Putamen (tissue), 1 donor: ENCODE measurements around the gene GATA3.

ENCODE experiments used
- DNase-seq: peaks from one replicate; pipeline ENCODE4 v3.0.0-alpha.2; 2016; ENCODE audit warnings: low spot score

Gene GATA3

DNA sequence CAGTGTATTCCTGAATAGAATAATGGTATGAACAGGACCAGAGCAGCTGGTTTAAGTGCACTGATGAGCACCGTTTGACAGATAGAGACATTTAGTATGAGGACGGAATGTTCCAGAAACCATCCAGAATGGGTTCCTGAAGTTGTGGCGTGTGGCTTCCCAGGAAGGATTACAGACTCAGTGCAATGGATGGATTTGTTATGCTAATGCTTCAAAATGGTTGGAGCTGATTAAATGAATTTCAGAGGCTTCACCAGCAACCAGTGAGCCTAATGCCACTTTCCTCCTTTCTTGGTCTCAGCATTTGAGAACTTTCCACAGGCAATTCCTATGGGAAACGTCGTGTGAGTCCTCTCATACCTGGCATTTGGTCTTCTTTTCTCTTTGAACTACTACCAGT, 9.9 kb downstream of the GATA3 start:
- DNase-seq = no peak

DNA sequence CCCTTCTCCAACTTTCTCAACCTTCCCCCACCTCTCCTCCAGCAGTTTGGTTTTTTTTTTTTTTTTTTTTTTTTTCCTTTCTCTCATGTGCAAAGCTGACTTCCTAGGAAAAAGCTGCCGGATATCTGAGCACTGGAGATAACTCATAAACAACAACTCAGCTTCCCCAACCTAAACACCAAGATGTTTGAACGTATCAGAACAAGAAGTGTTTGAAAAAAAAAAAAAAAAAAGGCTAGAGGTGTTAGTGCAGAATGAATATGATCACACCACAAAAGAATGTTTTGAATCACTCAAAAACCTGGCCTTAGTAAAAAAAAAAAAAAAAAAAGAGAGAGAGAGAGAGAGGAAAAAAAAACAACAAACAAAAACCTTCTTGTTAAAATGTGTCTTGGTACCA, 11.2 kb downstream of the GATA3 start:
- DNase-seq = no peak

DNA sequence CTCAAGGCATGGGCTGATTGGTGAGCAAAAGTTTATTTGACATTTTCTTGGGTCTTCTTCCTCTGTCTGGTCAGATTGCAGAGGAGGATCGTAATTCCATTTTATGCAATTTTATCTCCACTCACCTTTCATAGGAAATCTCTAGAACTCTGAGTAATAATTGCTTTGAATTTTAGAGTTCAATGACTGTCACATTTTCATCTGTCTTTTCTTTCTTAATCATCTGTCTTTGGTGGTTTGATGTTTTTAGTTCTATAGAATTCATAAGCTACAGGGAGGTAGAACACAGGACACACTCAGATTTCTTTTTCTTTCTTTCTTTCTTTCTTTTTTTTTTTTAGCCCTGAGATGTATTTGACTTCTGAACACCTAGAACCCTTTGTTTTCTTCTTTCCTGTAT, 11.6 kb downstream of the GATA3 start:
- DNase-seq = no peak

DNA sequence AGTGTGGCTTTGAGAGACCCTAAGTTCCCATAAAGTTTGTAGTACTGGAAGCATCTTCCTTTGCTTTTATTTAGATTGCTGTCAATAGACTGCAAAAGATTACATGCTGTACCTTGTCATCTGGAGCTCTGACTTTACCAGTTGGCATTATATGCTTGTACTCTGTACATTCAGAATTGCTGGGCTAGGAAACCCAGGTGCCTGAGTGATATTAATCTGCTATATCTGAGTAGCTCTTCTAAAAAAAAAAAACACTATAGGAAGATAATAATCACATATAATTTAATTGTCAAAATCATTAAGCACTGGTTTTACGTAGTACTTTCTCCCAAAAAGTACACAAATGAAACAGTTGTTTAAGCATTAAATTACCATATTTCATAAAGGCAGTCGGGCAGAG, 12.3 kb downstream of the GATA3 start:
- DNase-seq = no peak

DNA sequence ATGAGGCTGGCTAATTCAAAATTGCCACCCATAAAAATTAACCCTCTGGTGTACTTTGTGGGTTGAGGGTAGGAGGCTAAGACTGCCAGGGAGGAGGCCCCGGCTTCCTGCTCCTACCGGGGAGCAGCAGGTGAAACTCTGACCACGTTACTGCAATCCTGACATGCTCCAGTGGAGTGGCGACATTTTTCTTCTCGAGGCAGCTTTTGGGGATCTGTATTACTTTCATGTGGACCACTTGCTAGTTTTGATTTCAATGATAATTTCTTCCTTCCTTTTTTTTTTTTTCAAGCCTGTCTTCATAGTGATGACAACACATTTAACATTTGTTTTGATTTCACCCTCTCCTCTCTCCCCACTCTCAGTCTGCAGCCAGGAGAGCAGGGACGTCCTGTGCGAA, 14.6 kb downstream of the GATA3 start:
- DNase-seq = no peak

DNA sequence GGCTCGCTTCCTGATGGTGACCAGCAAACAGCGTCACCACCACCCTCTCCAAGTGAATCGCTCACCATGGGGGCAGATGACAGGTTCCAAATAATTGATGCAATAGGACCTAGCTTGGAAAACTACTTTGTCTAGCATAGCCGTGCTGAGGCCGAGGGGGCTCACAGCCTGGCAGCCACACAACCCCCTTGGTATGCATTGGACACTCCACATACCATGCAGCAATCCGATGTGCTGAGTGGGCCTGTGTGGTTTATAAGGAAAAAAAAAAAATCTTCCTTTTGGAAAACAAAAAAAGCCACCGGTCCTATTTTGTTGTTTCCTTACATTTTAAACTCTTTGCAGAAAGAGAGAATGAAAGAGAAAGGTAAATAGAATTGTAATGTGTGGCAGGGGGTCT, 15.1 kb downstream of the GATA3 start:
- DNase-seq = no peak

DNA sequence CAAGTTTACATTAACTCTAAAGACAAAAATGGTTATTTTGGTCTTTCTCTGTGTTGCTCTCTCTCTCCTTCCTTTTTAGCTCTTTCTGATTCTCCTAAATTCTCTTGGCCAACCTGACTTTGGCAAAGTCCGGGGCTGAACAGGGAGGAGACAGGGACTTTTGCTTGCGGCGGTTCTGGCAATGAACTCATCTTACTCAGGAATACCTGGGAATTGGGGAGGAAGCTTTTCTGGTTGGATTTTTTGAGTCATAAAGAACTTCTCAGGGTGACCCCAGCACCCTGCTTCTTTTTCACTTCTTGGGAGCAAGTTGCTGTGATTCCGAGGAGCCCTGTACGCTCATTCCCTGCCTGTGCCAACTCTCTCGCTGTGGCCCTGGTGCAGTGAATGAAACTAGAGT, 16.0 kb downstream of the GATA3 start:
- no peak for DNase-seq

DNA sequence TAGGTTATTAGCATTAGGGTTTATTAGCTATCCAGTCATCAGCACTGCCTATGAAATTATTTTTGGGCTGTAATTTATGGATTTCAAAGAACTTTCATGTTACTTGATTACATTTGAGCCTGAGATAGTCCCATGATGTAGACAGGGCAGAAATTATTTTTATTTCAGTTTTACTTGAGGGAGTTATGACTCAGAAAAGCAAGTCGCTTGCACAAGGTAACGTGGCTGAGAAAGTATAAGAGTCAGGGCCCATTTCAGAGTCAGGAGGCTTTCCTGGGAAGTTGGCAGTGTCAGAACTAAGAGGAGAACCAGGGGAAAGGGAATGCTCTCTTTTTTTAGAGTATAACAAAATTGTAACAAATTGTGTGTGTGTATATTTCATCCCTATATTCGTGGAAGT, 16.5 kb downstream of the GATA3 start:
- DNase-seq = no peak

DNA sequence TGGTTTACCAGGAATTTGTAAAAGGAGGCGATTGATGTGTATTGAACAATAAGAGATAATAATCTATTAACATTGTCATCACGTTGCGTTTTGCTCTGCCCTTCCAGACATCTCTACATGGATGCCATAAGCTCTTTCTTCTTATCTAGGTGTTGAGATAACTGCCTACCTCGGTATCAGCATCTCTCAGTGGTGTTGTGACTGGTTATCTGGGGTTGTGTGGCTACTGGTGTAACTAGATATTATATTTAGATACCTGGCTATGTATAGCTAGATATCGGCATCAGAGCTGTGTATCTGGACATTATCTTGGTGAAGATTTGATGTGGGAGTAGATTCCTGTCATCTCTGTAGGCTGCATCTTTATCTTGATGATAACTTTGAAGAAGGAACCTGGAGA, 17.2 kb downstream of the GATA3 start:
- no peak for DNase-seq

DNA sequence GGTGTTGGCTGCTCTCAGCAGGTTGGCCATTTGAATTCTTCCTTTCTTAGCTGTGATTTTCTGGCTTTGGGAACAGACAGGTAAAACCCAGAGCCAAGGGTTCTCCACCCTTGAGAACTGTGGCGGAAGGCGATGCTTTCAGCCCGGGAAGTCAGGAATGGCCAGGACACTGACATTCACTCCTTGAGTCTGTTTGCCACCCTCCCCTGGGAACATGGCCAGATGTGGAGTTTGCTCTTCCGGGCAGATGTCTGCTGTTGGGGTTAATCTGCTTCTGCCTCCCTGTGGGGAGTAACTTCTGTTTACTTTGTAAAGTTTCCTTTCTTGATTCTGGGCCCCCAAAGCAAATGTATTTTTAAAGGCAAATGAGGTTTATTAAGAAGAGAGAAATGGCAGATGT, 17.7 kb downstream of the GATA3 start:
- no peak for DNase-seq

DNA sequence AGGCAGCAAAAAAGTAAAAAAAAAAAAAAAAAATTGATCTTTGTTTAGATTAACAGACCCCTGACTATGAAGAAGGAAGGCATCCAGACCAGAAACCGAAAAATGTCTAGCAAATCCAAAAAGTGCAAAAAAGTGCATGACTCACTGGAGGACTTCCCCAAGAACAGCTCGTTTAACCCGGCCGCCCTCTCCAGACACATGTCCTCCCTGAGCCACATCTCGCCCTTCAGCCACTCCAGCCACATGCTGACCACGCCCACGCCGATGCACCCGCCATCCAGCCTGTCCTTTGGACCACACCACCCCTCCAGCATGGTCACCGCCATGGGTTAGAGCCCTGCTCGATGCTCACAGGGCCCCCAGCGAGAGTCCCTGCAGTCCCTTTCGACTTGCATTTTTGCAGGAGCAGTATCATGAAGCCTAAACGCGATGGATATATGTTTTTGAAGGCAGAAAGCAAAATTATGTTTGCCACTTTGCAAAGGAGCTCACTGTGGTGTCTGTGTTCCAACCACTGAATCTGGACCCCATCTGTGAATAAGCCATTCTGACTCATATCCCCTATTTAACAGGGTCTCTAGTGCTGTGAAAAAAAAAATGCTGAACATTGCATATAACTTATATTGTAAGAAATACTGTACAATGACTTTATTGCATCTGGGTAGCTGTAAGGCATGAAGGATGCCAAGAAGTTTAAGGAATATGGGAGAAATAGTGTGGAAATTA, 19.4 kb downstream of the GATA3 start:
- no peak for DNase-seq

DNA sequence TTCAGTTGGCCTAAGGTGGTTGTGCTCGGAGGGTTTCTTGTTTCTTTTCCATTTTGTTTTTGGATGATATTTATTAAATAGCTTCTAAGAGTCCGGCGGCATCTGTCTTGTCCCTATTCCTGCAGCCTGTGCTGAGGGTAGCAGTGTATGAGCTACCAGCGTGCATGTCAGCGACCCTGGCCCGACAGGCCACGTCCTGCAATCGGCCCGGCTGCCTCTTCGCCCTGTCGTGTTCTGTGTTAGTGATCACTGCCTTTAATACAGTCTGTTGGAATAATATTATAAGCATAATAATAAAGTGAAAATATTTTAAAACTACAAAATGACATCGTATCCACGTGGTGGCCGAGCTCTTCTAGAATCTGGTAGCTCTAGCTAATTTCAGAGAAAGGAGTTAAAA, 20.4 kb downstream of the GATA3 start:
- DNase-seq = no peak

DNA sequence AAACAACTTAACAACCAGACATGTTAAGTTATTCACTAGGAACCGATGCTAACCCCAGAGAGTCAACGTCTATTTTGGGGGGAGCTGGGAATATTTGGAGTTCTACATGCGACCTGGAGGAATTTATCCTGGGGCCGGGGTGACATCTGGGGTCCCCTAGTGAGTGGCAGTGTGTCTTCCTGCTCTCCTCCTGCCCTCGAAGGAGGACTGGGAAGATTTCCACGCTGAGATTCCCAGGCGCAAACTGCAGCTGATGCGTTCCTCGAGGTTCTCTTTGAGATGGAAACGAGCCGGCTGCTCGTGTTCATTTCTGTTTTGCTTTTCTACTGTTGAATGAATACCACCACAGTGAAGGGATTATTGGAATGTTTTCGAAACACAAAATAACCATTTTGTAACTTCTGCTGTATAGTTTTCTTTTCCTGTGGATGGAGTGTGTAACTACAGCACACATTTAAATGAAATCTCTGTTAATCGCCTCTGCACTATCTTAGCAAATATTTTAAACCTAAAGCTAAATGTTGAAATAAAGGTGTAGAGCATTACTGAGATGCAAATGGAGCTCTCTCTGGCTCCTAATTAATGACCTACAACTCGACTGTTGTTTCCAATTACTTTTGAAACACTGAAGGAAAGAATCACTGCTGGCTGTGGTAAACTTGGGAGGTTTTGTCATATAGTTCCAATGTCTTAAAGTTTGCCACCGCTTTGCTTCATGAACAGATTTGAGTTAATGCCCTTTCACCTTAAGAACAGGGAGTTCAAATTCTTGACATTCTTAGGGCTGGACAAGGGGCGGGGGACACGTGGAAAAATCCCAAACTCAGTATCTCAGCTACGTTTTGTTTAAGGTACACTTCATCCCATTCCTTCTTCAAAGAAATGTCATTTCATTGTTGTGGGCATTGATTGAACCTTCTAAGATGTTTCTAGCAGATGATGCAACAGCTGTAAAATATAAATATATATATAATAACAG, 21.1 kb downstream of the GATA3 start:
- DNase-seq = no peak

DNA sequence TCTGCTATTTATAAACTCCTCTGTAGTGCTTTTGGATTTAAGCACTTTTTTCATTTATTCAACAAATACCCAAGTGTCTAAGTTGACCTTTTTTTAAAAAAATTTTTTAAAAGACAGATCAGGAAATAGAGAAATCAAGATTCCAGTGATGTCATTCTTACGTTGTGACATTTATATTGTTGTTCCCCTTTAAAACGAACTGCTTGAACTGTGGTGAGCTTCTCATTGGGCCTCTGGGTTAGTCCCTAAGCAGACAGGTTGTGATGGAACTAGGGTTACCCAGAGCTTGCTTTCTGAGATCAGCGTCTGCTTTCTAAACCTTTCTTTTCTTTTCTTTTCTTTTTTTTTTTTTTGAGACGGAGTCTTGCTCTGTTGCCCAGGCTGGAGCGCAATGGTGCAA, 22.4 kb downstream of the GATA3 start:
- DNase-seq = no peak

DNA sequence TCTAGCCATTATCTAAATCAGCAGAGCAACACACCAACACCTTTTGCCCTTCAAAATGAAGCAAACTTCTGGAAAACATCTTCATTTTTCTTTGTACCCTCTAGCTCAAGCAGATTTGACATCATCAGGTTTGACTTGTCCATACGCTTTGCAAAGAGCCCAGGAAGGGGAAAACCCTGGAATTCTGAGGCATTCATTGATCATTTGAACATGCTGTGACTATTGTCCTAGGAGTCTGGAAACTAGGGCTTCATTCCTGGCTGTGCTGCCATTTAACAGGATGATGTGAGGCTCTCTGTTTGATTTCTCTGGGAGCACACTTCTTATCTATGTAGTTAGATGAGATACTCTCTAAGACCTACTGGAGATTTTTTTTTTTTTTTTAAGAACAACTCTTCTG, 23.5 kb downstream of the GATA3 start:
- no peak for DNase-seq

DNA sequence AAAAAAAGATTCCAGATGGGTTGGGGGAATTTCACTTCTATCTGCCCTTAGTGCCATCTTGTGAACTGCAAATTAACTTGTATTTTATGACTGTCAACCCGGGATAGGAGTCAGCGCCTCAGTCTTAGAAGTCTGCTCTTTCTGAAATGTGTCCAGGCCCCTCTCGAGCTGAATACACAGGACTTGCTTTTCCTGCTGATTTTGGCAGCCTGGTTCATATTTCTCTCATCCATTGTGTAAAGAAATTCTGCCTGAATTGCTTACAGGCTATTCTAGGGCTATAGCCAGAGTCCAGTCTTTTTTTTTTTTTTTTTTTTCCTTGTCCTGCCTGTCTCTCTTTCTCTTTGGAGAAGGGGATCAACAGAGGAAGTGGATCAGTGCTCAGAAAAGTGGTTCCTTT, 24.6 kb downstream of the GATA3 start:
- DNase-seq = no peak

DNA sequence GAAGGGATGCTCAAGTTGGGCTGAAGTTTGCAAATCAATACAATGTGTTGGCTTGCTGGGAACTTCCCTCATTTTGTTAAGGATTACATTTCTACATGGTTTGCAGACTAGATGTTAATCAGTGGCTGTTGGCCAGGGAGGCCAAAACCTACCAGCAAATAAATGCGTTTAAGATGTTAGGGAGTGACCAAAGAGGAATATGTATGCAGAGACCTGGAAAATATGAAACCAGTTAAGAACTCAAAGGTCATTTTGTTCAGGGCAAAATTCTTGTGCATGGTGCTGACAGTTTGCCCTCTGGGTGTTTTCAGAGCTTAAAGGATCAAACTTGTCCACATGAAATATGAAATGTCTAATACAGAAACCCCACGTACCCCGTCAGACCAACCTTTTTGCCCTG, 30.3 kb downstream of the GATA3 start:
- DNase-seq = no peak

DNA sequence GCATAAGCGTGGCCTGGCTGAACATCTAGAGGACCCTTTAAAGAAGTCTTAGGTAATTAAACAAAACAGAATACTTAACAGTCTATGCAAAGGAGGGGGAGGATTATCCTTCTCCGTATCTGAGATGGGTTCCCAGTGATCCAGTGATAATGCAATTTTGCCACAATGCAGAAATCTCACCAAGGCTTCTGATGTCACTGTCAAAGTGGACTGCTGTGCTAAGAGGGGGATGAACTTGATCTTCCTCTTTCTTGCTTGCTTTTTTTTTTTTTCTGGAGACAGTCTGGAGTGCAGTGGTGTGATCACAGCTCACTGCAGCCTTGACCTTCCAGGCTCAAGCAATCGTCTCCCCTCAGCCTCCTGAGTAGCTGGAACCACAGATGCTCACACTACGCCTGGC, 30.8 kb downstream of the GATA3 start:
- DNase-seq = no peak

DNA sequence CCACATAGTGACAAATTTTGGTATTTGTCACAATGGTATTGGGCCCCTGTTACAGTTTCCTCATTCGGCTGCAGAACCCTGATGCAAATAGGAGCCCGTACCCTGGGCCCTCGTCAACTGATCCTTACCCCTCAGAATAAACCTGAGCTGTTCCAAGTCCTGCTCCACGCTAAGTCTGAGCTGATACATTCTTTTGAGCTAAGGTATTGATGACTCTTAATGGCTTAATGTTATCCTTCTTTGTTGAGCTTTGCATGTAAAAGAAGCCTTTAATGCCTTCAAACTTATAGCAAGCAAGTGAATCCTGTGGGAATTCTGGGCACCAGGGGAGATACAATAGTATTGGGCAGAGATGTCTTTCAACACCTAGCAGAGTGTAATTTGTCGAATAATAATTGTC, 31.8 kb downstream of the GATA3 start:
- no peak for DNase-seq

DNA sequence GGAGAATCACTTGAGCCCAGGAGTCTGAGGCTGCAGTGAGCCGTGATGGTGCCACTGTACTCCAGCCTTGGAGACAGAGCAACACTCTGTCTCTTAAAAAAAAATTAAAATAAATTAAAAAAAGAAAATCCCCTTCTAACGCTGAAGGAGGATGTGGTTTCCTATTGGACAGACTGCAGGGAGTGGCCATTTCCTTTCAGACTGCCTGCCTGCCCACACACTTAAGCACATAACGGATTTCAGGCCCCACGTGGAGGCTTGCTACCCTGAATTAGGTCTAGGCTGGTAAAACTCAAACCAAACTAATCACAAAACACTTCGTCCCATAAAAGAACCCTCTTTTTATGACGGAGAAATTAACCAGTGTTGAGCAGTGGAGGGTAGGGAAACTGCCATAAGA, 34.0 kb downstream of the GATA3 start:
- DNase-seq = no peak

DNA sequence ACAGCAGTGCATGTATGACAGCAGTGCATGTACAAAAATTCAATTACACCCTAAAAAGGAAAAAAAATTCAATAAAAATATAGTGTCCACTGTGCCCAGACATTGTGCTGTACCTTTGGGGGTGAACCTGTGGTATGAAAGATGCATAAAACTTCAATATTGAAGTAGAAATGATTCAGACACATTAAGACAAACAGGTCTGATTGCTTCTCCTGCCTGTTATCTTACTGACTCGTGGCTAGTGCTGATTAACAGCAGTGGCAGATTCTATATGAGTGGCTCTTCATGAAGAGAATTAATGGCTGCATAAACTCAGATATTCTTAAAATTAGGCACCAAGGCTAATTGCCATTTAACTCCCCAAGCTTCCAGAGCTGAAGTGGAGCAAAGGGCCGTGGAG, 37.9 kb downstream of the GATA3 start:
- DNase-seq = no peak

DNA sequence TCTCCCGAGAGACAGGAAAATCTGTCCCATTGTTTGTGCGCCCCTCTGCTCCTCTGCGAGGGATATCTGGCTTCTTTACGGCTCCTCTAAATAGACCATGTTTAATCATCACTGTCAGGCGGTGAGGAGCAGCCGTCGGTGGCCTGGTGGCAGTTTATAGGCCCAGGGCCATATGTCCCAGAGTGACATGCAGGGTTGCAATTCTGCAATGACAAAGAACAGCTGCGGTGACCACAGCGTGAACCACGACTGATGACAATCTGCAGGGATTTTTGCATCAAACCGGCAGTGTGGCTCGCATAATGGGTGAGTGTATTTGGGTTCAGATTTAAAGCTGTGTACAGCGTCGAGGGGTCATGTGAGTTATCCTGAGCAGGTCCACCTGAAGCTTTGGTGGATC, 41.5 kb downstream of the GATA3 start:
- DNase-seq = no peak

DNA sequence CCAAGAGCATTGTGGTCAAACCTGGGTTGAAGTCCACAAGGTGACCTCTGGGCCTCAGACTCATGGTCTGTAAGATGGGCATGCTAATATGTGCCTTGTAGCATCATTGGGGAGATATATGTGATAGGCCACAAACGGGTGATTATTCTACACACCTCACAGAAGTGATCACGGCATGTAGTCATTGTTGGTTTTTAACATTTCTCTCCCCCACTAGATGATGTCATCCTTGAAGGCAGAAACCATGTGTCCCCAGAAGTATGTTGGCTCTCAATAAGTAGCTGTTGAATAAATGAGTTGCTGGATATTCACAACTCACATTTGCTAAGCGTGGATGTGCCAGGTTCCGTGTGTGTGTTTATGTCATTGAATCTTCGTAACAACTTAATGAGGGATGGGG, 42.4 kb downstream of the GATA3 start:
- DNase-seq = no peak

DNA sequence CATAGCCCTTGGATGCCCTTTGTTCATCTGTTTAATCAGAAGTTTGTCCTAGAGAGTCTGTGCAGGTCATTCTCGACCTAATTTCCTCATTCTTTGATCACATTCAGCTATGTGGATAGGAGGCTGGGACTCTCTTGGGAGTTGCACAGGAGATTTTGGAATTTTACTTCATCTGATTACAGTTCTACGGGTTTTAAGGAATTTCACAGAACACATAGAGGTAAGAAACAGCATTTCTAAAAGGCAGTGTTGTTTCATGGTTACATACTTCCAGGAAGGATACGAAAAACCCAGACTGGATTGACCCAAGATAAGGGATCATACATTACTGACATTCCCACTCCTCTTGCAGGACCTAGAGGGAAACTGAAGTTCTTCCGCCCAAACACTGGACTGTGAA, 45.9 kb downstream of the GATA3 start:
- DNase-seq = no peak
